Measurements from ENCODE around the gene STX8. TPM values are rescaled to one million over a fixed set of nuclear protein-coding genes. Genes with fewer than 3 reads are reported as not detected.
"Not testable (repeated sequence)": the region's sequence is repeated elsewhere in the genome, so short reads cannot be mapped to it uniquely, and the experiment has no call there.

Gene STX8
- total RNA-seq, 1 experiment from 2014 or later, result 57.3 TPM

DNA sequence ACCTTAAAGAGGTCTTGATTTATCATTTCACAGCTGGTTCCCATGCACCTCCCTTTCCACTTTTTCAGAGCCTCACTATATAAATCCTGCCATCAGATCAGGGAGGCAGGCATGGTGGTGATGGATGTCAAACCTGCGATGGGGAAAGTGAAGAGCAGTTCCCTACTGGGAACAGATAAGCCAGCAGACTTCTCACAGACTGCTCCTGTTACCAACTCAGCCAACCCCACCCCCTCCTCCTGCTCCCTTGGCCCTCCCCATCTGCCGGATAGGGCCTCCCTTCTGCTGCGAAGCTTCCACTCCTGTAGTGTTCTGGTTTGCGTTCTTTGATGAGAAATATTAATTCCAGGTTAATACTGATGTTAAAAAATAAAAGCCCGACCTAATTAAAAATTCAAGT is 232.1 kb downstream of the STX8 start:
- DNase-seq (ENCODE audit: low spot score), result no peak

DNA sequence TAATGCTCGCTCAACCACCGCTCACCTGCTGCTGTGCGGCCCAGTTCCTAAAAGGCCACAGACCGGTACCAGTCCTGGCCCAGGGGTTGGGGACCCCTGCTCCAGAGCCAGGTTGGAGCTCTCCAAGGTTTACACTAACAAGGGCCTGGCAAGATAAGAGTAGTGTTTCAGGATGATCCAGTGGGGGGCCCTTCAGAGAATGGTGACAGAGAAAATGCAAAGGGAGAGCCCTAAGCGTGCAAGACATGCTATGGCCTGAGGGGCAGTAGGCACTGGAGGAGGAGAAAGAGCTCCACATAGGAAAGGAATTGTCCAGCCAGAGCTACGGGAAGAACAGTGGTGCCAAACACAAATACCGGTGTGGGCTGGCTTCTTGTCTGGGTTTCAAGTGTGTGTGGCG is 233.4 kb downstream of the STX8 start:
- no peak for DNase-seq (ENCODE audit: low spot score)

DNA sequence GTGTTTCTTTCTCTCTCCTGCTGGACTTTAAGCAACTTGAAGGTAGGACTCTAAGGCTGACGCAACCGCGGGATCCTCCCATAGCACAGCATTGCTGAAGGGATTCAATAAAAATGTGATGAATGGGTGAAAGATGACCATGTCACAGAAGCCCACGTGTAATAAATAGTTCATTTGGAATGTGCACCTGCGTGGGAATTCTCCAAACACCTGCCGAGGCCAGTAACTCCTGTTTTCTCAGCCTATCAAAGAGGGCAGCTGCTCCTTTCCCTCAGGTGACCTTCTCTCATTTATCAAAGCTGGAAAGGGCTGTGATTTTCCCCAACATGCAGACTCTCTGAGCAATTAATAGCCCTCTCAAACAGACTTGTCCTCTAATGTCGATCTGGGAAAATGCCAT is 235.7 kb downstream of the STX8 start:
- no peak for DNase-seq (ENCODE audit: low spot score)

DNA sequence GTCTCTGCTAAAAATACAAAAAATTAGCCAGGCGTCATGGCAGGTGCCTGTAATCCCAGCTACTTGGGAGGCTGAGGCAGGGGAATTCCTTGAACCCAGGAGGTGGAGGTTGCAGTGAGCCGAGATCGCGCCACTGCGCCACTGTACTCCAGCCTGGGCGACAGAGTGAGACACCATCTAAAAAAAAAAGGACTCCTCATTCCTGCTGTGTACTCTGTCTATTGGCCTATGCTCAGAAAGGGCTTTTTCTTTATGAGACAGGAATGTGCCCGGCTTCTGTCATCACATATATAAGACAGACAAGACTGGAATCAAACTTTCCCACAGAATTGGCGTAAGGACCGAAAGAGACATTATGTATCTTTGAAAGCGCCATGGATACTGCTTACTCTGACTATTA is 236.1 kb downstream of the STX8 start:
- DNase-seq (ENCODE audit: low spot score), result not testable (repeated sequence)

DNA sequence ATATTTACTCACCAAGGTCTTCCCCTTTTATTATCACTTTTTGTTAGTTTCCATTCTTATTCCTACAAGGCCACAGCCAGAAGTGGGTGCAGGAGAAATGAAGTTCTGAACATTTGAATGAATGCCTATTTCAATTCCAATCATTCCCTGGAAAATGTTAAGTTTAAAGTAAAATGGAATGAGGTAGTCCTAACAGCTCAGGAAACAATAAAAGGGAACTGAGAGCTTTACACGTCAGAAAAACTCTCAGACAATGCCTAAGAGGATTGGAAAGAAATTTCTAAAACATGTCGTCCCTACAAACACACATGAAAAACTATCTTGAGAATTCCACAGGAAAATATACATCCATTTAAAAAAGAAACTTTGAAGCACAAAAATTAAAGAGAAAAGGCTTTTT is 238.8 kb downstream of the STX8 start:
- DNase-seq (ENCODE audit: low spot score), result no peak

DNA sequence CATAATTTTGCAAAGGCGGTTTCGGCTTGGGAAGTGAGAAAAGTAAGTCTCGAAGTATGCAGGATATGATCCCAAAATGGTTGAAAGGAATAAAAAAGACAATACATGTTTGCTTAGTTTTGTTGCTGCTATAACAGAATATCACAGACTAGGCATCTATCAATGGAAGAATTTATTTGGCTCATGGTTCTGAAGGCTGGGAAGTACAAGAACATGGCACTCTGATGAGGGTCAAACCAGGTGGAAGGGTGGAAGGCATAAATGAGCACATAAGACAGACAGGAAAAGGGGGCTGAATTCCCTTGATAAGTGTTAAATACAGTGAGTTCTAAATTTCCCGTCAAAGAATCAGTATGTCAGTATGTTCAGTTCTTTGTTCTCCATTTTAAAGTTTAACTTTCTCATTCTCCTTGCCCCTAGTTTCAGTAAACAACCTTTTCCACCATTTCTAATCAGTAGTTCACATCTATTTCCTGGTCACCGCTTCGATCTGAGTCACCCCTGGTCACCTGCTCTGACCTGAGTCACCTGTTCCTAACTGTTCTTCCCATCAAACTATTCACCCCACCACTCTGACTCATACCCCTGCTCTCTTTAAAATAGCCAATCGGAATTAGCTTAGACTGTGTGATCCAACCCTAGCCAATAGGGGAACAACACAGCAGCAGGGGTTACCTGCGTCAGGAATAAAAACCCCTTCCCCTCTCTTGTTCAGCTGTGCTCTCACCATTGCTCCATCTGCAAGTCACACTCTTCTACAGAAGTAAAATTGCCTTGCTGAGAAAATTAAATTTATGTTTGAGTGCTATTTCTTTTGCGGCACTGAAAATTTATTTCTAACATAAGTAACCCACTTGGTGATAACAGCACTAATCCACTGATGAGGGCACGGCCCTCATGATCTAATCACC is 240.8 kb downstream of the STX8 start:
- peak; percentile 38 for DNase-seq (ENCODE audit: low spot score)

DNA sequence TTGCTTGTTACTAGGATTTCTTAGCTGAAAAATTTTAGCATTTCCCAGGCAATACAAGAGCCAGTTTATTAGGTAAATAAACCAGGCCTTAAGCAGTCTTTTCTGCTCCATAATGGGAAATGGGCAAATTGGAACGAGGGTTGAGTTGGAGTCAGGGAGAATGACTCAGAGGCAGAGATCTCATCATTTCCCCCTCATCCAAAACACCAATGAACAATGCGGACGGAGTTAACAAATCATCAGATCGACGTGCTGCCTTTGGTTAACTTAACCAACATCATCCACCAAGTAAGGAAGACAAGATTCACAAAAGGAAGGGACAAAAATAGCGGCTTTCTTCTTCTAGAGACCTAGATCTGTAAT is 243.5 kb downstream of the STX8 start:
- no peak for DNase-seq (ENCODE audit: low spot score)

DNA sequence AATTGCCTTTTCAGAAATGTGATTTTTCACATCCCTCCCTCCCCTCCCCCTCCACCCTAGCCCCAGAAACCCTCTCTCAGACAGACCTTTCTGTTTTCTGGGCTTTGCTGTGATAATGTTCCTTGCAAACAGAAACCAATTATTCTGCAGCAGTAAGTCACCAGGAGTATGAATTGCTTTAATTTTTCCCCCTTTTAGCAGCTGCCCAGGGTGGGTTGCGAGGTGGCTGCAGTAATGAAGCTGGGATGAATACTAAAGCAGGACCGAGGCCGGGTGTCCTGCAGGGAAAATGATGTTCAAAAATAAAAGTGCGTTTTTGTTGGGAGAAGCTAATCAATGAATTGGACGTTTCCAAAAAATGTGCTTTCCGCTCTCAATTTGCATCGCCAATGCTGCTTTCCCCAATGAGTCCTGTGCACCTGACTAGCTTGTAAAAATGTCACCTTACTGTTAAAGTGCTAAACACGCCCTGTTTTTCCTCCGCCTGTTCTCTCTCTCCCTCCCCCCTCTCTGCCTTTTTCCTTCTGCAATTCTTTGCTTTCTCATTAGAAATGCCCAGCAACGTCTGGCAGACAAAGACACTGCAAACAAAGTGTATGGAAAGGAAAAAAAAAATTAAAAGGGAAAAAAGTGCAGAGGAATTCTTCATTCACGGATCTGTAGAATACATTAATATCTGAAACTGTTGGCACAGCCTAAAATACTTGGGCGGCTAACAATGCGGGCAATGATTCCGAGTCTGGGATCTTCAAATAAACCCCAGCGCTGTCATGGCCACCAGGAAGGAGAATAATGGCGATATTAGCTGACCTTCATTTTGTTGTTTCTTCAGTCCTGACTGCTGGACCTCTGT is 244.1 kb downstream of the STX8 start:
- DNase-seq (ENCODE audit: low spot score), result no peak

DNA sequence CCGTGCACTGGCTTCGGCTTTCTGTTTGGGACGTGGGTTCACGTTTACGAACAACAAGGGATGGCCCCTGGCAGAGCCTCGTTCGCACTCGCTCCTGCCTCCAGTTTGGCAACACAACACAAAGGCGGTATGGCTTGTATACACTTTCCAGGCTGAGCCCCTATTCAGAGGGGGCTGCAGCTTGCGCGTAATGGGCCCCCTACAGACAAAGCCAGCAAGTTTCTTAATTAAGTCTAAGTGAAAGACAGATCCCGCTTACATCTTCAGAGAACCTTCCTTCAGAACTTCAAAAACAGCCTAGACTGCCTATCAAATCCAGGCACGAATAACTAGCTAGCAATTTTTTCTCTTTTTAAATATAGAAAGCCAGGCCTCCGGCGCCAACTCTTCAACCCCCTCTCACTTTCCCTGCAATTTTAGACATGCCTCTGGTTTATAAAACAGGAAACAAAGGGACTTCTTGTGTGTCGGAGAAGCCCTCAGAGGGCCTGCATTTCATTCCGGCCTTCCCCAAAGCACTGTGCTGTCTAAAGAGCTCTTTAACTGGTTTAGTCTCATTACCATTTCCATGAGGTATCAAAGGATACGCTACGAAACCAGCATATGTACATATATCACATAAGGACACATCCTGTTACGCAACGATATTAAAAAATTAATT is 244.9 kb downstream of the STX8 start:
- no peak for DNase-seq (ENCODE audit: low spot score)

DNA sequence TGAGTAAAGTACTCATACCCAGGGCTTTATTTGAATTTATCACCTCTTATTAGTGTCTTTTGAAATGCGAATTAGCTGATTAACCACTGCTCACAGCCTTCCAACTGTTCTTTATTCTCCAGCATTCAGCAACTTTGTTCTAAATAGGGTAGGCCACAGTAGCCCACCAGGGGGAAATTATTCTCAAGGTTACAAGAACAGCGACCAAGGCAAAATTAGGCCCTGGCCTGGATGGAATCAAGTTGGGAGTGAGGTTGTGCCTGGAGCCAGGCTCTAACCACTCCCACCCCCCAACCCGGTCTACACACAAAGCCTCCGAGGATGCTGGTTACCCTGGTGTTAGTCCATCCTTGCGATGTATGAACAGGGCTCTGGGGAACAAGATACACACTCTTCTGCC is 245.5 kb downstream of the STX8 start:
- DNase-seq (ENCODE audit: low spot score), result no peak

DNA sequence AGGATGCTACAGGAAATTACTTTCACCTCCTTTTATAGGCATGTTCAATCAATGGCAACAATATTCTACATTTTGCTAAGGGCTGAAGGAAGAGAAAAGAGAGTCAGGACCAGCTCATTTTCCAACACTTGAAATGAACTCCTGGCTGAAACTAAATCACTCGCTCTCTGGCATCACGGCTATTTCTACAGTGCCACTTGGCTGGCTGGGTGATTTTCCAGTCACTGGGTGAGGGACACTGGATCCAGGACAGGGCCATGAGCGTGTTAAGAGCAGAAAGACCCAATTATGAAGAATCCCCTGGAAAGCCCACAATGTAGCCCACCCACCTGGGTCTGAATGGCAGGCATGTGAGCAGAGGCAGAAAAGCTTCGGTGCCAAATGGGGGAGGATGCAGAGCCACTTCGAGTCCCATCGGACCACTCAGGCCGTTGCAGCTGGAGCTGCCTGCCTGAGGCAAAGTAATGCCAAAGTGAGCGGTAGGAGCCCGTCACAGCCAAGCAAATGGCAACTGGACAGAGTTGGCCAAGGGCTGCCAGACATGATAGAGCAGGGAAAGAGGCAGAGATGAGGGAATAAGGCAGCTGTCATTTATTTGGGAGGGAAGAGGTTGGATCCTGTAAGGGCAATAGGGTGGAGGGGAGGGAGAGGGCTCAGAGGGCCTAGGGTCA is 246.2 kb downstream of the STX8 start:
- DNase-seq (ENCODE audit: low spot score), result no peak

DNA sequence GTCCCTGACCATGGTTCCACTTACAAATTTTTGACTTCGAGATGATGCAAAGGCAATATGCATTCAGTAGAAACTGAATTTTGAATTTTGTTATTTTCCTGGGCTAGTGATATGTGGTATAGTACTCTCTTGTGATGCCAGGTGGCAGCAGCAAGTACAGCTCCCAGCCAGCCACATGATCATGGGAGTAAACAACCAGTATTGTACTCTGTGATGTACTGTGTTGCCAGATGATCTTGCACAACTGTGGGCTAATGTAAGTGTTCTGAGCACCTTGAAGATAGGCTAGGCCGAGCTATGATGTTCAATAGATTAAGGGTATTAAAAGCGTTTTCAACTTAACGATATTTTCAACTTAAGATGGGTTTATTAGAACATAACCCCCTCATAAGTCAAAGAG is 250.8 kb downstream of the STX8 start:
- no peak for DNase-seq (ENCODE audit: low spot score)

DNA sequence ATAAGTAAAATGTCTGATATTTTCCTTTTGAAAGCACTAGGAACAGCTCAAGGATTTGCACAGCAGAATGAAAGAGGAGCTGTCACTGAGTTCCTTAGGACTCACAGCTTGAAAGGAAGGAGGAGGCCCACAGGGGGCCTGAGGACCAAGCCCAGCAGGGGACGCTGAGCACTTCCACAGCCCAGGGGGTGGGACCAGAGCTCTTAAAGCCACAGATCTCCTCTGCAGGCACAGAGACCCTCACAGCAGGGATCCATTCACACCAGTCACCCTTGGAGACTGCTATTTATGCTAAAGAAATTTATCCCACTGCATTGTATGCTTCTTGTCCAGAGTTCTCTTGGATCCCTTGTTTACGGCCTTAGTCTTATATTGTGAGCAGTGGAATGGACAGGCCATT is 253.3 kb downstream of the STX8 start:
- DNase-seq (ENCODE audit: low spot score), result no peak

DNA sequence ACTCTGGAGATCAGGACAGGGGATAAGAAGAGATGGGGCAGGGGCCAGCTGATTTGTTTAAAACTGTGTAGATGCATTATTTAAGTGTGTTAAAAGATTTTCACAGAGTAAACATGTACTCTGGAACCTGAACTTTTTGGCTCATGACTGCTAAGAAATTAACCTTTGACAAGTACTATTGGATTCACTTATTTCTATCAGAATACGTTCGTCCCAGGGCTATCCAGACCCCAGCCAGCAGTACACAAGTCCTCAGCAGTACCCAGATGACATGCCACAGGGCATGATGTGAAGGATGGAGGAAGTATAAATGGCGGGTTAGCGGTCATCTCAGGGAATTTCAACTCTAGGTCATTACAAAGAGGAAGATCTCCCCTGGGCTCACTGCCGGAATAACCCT is 253.7 kb downstream of the STX8 start:
- DNase-seq (ENCODE audit: low spot score), result no peak

DNA sequence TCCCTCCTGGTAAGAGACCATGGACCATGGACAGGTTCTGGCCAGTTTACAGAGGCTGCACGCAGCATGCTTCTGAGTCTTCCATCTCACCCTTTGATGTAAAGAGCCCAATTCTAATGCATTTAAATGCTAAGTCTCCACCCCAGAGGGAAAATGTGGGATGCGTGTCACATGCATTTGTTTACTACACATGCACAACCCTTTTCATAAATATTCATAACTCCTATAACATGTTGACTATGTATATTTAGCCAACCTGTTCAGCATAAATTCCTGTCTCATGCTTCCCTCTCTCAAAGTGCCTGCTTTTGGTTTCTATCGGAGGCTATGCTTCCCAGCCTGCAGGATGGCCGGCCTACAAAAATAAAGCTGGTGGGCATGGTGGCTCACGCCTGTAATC is 260.3 kb downstream of the STX8 start:
- no peak for DNase-seq (ENCODE audit: low spot score)

DNA sequence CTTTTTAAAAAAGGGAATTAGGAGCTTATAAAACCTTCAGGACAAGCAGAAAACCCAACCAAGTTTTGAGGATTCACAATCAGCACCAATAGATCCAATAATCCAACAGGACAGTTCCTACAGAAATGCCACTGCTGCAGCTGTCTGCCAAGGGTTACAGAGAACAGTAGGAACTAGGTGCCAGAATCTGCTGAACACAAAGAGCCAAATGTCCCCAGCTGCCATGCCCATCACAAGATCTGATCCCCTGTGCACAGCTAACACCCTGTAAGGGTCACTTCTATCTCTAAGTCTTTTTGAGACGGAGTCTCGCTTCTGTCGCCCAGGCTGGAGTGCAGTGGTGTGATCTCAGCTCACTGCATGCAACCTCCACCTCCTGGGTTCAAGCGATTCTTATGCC is 262.3 kb downstream of the STX8 start:
- DNase-seq (ENCODE audit: low spot score), result no peak

DNA sequence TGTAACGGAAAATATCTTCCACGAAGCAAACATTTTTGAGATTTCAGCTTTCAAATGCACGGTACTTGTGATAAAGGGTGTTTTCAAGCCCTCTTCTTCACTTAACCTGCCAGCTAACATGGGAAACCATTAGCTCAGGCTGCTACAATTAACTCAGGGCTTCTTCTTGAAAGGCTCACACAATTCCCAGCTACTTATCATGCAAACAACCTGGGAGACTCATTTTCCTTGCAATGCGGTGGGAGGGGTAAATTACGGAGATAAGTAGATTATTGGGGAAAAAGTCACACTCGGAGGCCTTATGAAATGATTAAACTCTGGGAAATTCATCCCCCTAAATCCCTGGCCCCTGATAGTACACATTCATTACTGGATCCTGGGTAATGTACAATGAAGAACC is 266.4 kb downstream of the STX8 start:
- DNase-seq (ENCODE audit: low spot score), result no peak

DNA sequence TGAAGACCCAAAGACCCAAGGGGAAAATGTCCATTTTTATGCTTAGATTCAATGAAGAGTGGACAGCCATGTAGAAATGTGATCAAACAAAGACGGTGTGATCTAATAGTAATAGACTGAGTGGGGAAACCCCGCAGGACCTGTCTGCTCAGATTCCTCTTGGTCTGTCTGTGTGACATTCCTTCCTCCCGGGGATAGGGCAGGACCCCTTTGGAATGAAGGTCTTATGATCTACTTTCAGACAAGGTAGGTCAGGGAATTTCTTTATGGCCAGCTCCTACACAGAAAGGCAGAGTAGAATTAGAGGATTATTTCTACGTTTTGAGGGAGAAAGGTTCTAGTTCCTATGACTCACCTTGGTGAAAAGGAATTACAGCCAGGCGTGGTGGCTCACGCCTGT is 267.6 kb downstream of the STX8 start:
- DNase-seq (ENCODE audit: low spot score), result no peak

DNA sequence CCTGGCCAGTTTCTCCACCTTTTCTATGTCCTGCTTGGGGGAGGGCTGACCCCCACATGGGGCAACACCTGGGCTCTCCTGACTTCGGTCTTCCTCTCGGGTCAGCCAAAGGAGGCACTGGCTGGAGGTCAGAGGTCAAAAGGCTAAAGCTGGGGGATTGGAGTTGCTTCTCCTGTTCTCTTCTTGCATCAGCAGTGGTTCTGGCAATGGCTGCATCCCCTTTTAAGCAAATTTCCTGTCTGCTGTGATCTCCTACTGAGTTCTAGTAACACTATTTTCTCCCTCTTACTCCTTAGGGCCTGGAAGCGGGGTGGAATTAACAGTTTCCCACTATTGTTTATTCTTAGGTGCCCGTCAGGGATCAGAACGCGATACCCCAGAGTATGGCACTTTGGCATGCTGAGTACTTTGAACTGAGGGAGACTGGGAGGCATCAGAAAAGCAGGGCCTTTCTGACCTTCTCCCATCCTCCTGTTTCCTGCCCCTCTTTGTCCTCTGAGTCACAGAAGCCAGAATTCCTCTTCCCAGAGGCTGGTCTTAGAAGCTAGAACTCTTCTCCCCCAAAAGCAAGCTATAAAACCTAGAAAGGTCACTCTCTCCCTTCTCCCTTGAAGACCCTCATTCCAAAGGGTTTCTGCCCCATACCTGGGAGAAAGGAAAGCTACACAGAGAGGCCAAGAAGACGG is 268.2 kb downstream of the STX8 start:
- no peak for DNase-seq (ENCODE audit: low spot score)

DNA sequence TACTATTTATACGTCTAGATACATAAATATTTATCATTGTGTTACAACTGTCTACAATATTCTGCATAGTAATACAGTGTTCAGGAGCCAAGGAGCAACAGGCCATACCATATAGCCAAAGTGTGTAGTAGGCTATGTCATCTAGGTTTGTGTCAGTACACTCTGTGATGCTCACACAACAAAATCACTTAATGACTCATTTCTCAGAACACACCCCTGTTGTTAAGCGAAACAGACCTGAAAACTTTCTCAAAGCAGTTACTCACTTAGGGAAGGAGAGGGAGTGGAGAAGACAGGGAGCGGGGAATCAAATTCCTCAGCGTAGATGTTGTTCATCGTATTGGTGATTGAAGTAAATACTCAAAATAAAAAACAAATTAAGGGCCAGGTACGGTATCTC is 269.5 kb downstream of the STX8 start:
- DNase-seq (ENCODE audit: low spot score), result no peak

DNA sequence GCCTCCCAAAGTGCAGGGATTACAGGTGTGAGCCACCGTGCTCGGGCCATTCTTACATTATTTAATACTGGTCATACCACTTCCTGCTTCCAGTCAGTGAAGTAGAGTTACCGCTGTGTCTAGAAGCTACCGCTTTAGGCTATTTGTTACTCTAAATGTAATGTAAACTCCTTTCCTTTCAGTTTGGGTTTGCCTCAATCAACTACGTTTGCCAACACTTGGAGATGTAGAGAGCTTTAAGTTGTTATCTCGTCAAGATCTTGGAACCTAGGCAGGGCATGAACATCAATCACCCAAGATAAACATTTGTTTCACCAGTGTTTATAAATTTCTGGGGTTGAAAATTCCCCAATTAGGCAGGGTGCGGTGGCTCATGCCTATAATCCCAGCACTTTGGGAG is 275.9 kb downstream of the STX8 start:
- DNase-seq (ENCODE audit: low spot score), result no peak

Data from A172 (cell line).